SK-N-SH (cell line): Measurements from ENCODE around the gene SPAG9. TPM values are rescaled to one million over a fixed set of nuclear protein-coding genes. Genes with fewer than 3 reads are reported as not detected.
A peak's percentile ranks its signal among the peaks of the same experiment; 100 is the strongest.

Experiments used
- CTCF ChIA-PET: fragments of 300-600, 350-600 bp; formaldehyde crosslinking; extraction: SDS; loops from one replicate; lab custom pipeline; 2021; lab: Yijun Ruan, JAX
- POLR2A ChIA-PET: fragments of 350-600 bp; sonication (Branson Sonifier 250); formaldehyde crosslinking; extraction: SDS; loops from one replicate; lab custom pipeline; 2020; ENCODE audit warnings: antibody characterized with exemption, inconsistent platforms; lab: Yijun Ruan, JAX
- DNase-seq: peaks from one replicate; pipeline ENCODE4 v3.0.0; 2012
- H2AFZ ChIP-seq: fragments of 200-600 bp; sonication (generic); 2 replicates; pipeline ENCODE4 v1.8.1; 2016; ENCODE audit warnings: antibody characterized with exemption, mild to moderate bottlenecking, low read depth
- H3F3A ChIP-seq: fragments of 200-600 bp; sonication (generic); replicated peaks from 2 replicates; pipeline ENCODE3; 2016; ENCODE audit warnings: antibody characterized with exemption, mild to moderate bottlenecking; ENCODE audit not compliant: insufficient read depth
- H3K27ac ChIP-seq, 2 experiments: fragments of 200-500 bp in 1 of 2; fragments of 200-600 bp in 1 of 2; sonication (Bioruptor generic) in 1 of 2; sonication (generic), shearing (Covaris generic) in 1 of 2; 2 replicates each; pipeline versions ENCODE4 v1.5.1 to v1.6.1; 2014 to 2016; ENCODE audit warnings: low read depth in 2 of 2, inconsistent platforms in 1 of 2, low read length in 1 of 2, mild to moderate bottlenecking in 1 of 2, mixed read lengths in 1 of 2
- H3K27me3 ChIP-seq: fragments of 200-600 bp; sonication (generic), shearing (Covaris generic); 2 replicates; pipeline ENCODE4 v1.6.1; 2016; ENCODE audit warnings: mixed run types; ENCODE audit not compliant: insufficient read depth
- H3K36me3 ChIP-seq, 2 experiments: fragments of 200-500 bp in 1 of 2; fragments of 200-600 bp in 1 of 2; sonication (Bioruptor generic) in 1 of 2; sonication (generic) in 1 of 2; replicated peaks in 1 of 2; 2 replicates each; pipeline versions ENCODE3 to v1.5.1; 2014 to 2016; ENCODE audit warnings: low read length in 1 of 2, mild to moderate bottlenecking in 1 of 2; ENCODE audit not compliant: insufficient read depth in 2 of 2, control insufficient read depth in 1 of 2
- H3K4me1 ChIP-seq, 2 experiments: fragments of 200-500 bp in 1 of 2; fragments of 200-600 bp in 1 of 2; sonication (Bioruptor generic) in 1 of 2; sonication (generic), shearing (Covaris generic) in 1 of 2; 2 replicates each; pipeline versions ENCODE4 v1.5.1 to v1.6.1; 2014 to 2016; ENCODE audit warnings: low read depth in 1 of 2, low read length in 1 of 2, mixed run types in 1 of 2; ENCODE audit not compliant: insufficient read depth in 2 of 2, control insufficient read depth in 1 of 2
- H3K4me2 ChIP-seq: fragments of 200-600 bp; sonication (generic), shearing (Covaris generic); 2 replicates; pipeline ENCODE4 v1.6.1; 2017; ENCODE audit warnings: mixed run types
- H3K4me3 ChIP-seq, 2 experiments: fragments of 200-500 bp in 1 of 2; fragments of 200-600 bp in 1 of 2; sonication (Bioruptor generic) in 1 of 2; sonication (generic), shearing (Covaris generic) in 1 of 2; 2 replicates each; pipeline versions ENCODE4 v1.5.1 to v1.8.1; 2014 to 2016; ENCODE audit warnings: low read depth in 2 of 2, inconsistent platforms in 1 of 2, low read length in 1 of 2, mild to moderate bottlenecking in 1 of 2, mixed read lengths in 1 of 2, moderate library complexity in 1 of 2
- H3K79me2 ChIP-seq: fragments of 200-600 bp; sonication (generic); 2 replicates; pipeline ENCODE4 v1.8.1; 2017; ENCODE audit warnings: mild to moderate bottlenecking; ENCODE audit not compliant: insufficient read depth
- H3K9ac ChIP-seq: fragments of 200-600 bp; sonication (generic); 2 replicates; pipeline ENCODE4 v1.6.1; 2017; ENCODE audit warnings: mixed run types
- H3K9me2 ChIP-seq: fragments of 200-600 bp; sonication (generic); 2 replicates; pipeline ENCODE4 v1.6.1; 2017; ENCODE audit warnings: mixed run types
- H3K9me3 ChIP-seq: fragments of 200-600 bp; sonication (generic); 2 replicates; pipeline ENCODE4 v1.6.1; 2017; ENCODE audit warnings: mixed run types, mild to moderate bottlenecking, moderate library complexity
- H4K20me1 ChIP-seq: fragments of 200-600 bp; sonication (generic); 2 replicates; pipeline ENCODE4 v1.6.1; 2017; ENCODE audit warnings: mild to moderate bottlenecking, mixed run types; ENCODE audit not compliant: insufficient read depth
- ELF1 ChIP-seq: IDR thresholded peaks from 2 replicates; pipeline ENCODE4 v1.4.0; 2012
- EZH2phosphoT487 ChIP-seq: fragments of 200-600 bp; sonication (generic); IDR thresholded peaks from 2 replicates; pipeline ENCODE4 v1.6.1; 2017; ENCODE audit warnings: low read depth, mixed run types, mild to moderate bottlenecking, antibody characterized with exemption, moderate library complexity, borderline replicate concordance
- FOSL2 ChIP-seq: IDR thresholded peaks from 2 replicates; pipeline ENCODE4 v1.4.0; 2012; ENCODE audit warnings: low read depth, mild to moderate bottlenecking, moderate library complexity, borderline replicate concordance
- FOXJ3 ChIP-seq: sonication (generic); formaldehyde crosslinking; IDR thresholded peaks from 2 replicates; pipeline ENCODE4 v1.5.1; 2020; ENCODE audit warnings: mild to moderate bottlenecking, missing genetic modification reagents
- FOXM1 ChIP-seq: IDR thresholded peaks from 2 replicates; pipeline ENCODE4 v1.4.0; 2012; ENCODE audit warnings: low read depth, mild to moderate bottlenecking
- GABPA ChIP-seq: IDR thresholded peaks from 2 replicates; pipeline ENCODE4 v1.4.0; 2012; ENCODE audit warnings: low read depth, mild to moderate bottlenecking
- IRF3 ChIP-seq: fragments of 150-350 bp; IDR thresholded peaks from 2 replicates; pipeline ENCODE4 v1.6.1; 2016; ENCODE audit warnings: mild to moderate bottlenecking, low read depth, low read length
- MXI1 ChIP-seq: IDR thresholded peaks from 2 replicates; pipeline ENCODE4 v1.6.1; 2012; ENCODE audit warnings: mild to moderate bottlenecking, low read depth, low read length, improper control_type of control experiment
- RAD21 ChIP-seq: IDR thresholded peaks from 2 replicates; pipeline ENCODE4 v1.6.1; 2012; ENCODE audit warnings: mild to moderate bottlenecking, low read length
- RXRA ChIP-seq: IDR thresholded peaks from 2 replicates; pipeline ENCODE4 v1.4.0; 2012; ENCODE audit warnings: low read depth, mild to moderate bottlenecking, borderline replicate concordance
- SMC3 ChIP-seq: IDR thresholded peaks from 2 replicates; pipeline ENCODE4 v1.6.1; 2012; ENCODE audit warnings: low read depth, low read length, improper control_type of control experiment
- TAF1 ChIP-seq: IDR thresholded peaks from 2 replicates; pipeline ENCODE4 v1.6.1; 2012; ENCODE audit warnings: low read depth, mild to moderate bottlenecking, low read length, moderate library complexity, borderline replicate concordance
- TCF12 ChIP-seq: IDR thresholded peaks from 2 replicates; pipeline ENCODE4 v1.4.0; 2012
- TEAD4 ChIP-seq: IDR thresholded peaks from 2 replicates; pipeline ENCODE4 v1.4.0; 2012; ENCODE audit warnings: mild to moderate bottlenecking, borderline replicate concordance; ENCODE audit not compliant: insufficient read depth
- YY1 ChIP-seq: IDR thresholded peaks from 2 replicates; pipeline ENCODE4 v1.4.0; 2012; ENCODE audit warnings: low read depth, mild to moderate bottlenecking
- WGBS: methylation state at CpG from one replicate; pipeline ENCODE4 v1.1.6; 2017; ENCODE audit warnings: low lambda C conversion rate; 5-methylcytosine and 5-hydroxymethylcytosine counted together
- polyA plus RNA-seq, 3 experiments: library from polyadenylated mRNA; depleted of rRNA; stranded (reverse); fragments of >200 nt; gene quantifications; 2 replicates each; pipeline ENCODE4 v1.2.3, GENCODE V29; 2012
- TF ChIP-seq, protein P1 (sequence below): IDR thresholded peaks from 2 replicates; pipeline ENCODE4 v1.4.0; 2012; ENCODE audit warnings: low read depth, borderline replicate concordance
- TF ChIP-seq, protein P2 (sequence below): IDR thresholded peaks from 2 replicates; pipeline ENCODE4 v1.6.1; 2012; ENCODE audit warnings: mild to moderate bottlenecking, low read depth, low read length, moderate library complexity

Gene SPAG9
- polyA plus RNA-seq, 1 of the 3 experiments (the other 2 are of a cell fraction), result 32.1 TPM

DNA sequence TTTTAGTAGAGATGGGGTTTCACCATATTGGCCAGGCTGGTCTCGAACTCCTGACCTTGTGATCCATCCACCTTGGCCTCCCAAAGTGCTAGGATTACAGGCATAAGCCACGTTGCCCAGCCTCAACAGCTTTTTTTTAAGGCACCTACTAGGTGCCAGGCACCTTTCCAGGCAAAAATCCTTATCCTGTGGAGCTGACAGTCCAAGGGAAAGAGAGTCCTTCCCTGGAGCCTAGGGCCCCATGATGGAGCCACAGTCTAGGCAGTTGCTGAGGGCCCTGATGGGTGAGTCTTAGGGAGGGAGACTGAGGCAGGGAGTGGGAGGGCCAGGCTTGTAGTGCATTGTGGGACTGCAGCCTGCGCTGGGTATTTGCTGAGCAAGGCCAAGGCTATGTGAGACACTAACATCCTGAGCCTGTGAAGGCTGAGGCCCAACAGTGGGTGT, 174.9 kb downstream of the SPAG9 start:
- Histone ChIP-seq H3K9me3 (no peaks in the 10 kb centered on the region), H3F3A (peaks cover 8% of the 10 kb centered on the region), H3K4me1 (peaks cover 24 to 70% of the 10 kb centered on the region in 2 experiments; a peak in 3 of 4 replicates), H3K4me2 (no peak overlapping the region), H3K27me3 (no peaks in the 10 kb centered on the region), H3K4me3 (no peak overlapping the region), H2AFZ (no peak overlapping the region), H3K9ac (no peak overlapping the region), H3K9me2 (no peaks in the 10 kb centered on the region), H3K36me3 (no peaks in the 10 kb centered on the region), H3K27ac (no peak overlapping the region), H3K79me2 (no peaks in the 10 kb centered on the region), H4K20me1 (no peaks in the 10 kb centered on the region)
- DNase-seq, result no peak
- ChIA-PET CTCF (interaction anchor here (0.7 to 16.9 kb wide), 8 partner anchors 10 to 163 kb away, joined by 3 to 820 read pairs (median 4); partner anchors contain the start of gene TOB1), POLR2A (interaction anchor here (3.0 to 15.4 kb wide), 2 partner anchors 9 to 82 kb away, joined by 16 to 609 read pairs; partner anchors contain the start of gene TOB1)
- TF ChIP-seq FOXM1 (no peak), TCF12 (no peak), IRF3 (no peak), RXRA (no peak), GABPA (no peak), YY1 (no peak), FOSL2 (no peak), FOXJ3 (CRISPR knock-in tag) (no peak)
- TF ChIP-seq, protein P1, sequence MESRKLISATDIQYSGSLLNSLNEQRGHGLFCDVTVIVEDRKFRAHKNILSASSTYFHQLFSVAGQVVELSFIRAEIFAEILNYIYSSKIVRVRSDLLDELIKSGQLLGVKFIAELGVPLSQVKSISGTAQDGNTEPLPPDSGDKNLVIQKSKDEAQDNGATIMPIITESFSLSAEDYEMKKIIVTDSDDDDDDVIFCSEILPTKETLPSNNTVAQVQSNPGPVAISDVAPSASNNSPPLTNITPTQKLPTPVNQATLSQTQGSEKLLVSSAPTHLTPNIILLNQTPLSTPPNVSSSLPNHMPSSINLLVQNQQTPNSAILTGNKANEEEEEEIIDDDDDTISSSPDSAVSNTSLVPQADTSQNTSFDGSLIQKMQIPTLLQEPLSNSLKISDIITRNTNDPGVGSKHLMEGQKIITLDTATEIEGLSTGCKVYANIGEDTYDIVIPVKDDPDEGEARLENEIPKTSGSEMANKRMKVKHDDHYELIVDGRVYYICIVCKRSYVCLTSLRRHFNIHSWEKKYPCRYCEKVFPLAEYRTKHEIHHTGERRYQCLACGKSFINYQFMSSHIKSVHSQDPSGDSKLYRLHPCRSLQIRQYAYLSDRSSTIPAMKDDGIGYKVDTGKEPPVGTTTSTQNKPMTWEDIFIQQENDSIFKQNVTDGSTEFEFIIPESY, result no peak
- WGBS, result 86% methylated on average over 3 of the region's 3 CpGs

DNA sequence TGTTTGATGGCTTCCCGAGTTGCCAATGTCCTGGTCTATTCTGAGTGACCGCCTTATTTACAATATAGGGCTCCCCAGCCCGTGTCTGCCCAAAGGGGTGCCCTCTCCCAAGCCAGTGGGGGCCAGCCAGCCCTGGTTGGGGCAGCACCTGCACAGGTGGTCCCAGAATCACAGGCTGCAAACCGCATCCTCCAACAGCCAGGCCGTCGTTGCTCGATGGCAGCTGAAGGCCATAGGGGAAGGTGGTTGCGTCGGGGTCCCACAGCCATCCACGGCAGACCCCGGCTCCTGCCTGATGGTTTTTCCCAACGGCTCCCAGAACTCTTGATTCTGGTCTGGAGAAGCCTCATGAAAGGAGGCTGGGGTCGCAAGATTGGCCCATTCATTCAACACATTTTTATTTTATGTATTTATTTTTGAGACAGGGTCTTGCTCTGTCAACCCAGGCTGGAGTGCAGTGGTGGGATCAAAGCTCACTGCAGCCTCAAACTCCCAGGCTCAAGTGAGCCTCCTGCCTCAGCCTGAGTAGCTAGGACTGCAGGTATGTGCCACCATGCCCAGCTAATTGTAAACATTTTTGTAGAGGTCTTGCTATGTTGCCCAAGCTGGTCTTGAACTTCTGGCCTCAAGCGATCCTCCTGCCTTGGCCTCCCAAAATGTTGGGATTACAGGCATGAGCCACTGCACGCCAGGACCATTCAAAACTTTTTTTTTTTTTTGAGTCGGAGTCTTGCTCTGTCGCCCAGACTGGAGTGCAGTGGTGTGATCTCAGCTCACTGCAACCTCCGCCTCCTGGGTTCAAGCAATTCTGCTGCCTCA, 175.6 kb downstream of the SPAG9 start:
- 84% methylated on average over 18 of the region's 18 CpGs for WGBS
- TF ChIP-seq IRF3 (no peak), GABPA (no peak), MXI1 (no peak), SMC3 (no peak), ELF1 (no peak), EZH2phosphoT487 (no peak), TCF12 (no peak), TAF1 (no peak), TEAD4 (no peak), RAD21 (no peak)
- TF ChIP-seq, protein P2, sequence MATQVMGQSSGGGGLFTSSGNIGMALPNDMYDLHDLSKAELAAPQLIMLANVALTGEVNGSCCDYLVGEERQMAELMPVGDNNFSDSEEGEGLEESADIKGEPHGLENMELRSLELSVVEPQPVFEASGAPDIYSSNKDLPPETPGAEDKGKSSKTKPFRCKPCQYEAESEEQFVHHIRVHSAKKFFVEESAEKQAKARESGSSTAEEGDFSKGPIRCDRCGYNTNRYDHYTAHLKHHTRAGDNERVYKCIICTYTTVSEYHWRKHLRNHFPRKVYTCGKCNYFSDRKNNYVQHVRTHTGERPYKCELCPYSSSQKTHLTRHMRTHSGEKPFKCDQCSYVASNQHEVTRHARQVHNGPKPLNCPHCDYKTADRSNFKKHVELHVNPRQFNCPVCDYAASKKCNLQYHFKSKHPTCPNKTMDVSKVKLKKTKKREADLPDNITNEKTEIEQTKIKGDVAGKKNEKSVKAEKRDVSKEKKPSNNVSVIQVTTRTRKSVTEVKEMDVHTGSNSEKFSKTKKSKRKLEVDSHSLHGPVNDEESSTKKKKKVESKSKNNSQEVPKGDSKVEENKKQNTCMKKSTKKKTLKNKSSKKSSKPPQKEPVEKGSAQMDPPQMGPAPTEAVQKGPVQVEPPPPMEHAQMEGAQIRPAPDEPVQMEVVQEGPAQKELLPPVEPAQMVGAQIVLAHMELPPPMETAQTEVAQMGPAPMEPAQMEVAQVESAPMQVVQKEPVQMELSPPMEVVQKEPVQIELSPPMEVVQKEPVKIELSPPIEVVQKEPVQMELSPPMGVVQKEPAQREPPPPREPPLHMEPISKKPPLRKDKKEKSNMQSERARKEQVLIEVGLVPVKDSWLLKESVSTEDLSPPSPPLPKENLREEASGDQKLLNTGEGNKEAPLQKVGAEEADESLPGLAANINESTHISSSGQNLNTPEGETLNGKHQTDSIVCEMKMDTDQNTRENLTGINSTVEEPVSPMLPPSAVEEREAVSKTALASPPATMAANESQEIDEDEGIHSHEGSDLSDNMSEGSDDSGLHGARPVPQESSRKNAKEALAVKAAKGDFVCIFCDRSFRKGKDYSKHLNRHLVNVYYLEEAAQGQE, result no peak

More for the DNA sequence above, 175.6 kb downstream of the SPAG9 start:
- Histone ChIP-seq H3K79me2 (no peaks in the 10 kb centered on the region), H4K20me1 (no peaks in the 10 kb centered on the region), H3K9me2 (no peaks in the 10 kb centered on the region), H3K4me1 (peaks cover 18 to 63% of the 10 kb centered on the region in 2 experiments; a peak in 3 of 4 replicates), H3K36me3 (no peaks in the 10 kb centered on the region), H3K4me2 (peak overlapping the region; percentile 70; the same call in 1 of the 2 replicates), H3F3A (peaks cover 4% of the 10 kb centered on the region), H3K9ac (no peak overlapping the region), H3K27me3 (no peaks in the 10 kb centered on the region), H3K9me3 (no peaks in the 10 kb centered on the region), H2AFZ (peak overlapping the region; percentile 29; the same call in 1 of the 2 replicates), H3K27ac (peak overlapping the region in 1 of 2 experiments; percentile 85; a peak in 1 of 4 replicates), H3K4me3 (no peak overlapping the region)
- ChIA-PET CTCF (interaction anchor here (0.8 to 16.9 kb wide), 13 partner anchors 9 to 208 kb away, joined by 3 to 820 read pairs (median 3); partner anchors contain the start of genes NME1 and TOB1), POLR2A (interaction anchor here (1.1 to 15.4 kb wide), 7 partner anchors 9 to 82 kb away, joined by 5 to 609 read pairs (median 15); partner anchors contain the start of gene TOB1)
- no peak for DNase-seq
